Mucosa of rectum (tissue), 2 donors: ENCODE results near the gene NFATC2.

Experiments used
- H3K27ac ChIP-seq, 2 donors: one replicate each; pipeline ENCODE4 v1.7.0; 2013; ENCODE audit warnings: inconsistent platforms in 2 of 2, low read depth in 2 of 2, low read length in 2 of 2
- H3K27me3 ChIP-seq, 2 donors: one replicate each; pipeline ENCODE4 v1.7.0; 2013; ENCODE audit warnings: low read length in 2 of 2; ENCODE audit not compliant: control insufficient read depth in 2 of 2, insufficient read depth in 2 of 2
- H3K36me3 ChIP-seq, 2 donors: one replicate each; pipeline ENCODE4 v1.7.0; 2013; ENCODE audit warnings: low read length in 2 of 2; ENCODE audit not compliant: control insufficient read depth in 2 of 2, insufficient read depth in 2 of 2
- H3K4me1 ChIP-seq, 2 donors: one replicate each; pipeline ENCODE4 v1.7.0; 2013; ENCODE audit warnings: low read length in 2 of 2, mild to moderate bottlenecking in 1 of 2; ENCODE audit not compliant: control insufficient read depth in 2 of 2, insufficient read depth in 2 of 2
- H3K4me3 ChIP-seq, 2 donors: one replicate each; pipeline ENCODE4 v1.7.0; 2013; ENCODE audit warnings: low read length in 2 of 2
- H3K9ac ChIP-seq, 2 donors: one replicate each; pipeline ENCODE4 v1.7.0; 2013; ENCODE audit warnings: low read length in 2 of 2, low read depth in 1 of 2, mild to moderate bottlenecking in 1 of 2
- H3K9me3 ChIP-seq, 2 donors: one replicate each; pipeline ENCODE4 v1.7.0; 2013; ENCODE audit warnings: low read length in 2 of 2; ENCODE audit not compliant: control insufficient read depth in 2 of 2
- donor health status: healthy.
- donor health status: Normal muscosa, but diverticular disease.

The NFATC2 gene

GRCh38 chr20:51489611-51490010 is 52.9 kb downstream of the NFATC2 start:
- Histone ChIP-seq H3K9ac (no peak overlapping the region), H3K9me3 (no peaks in the 10 kb centered on the region), H3K4me3 (no peak overlapping the region), H3K27ac (no peak overlapping the region), H3K4me1 (peaks cover 5 to 15% of the 10 kb centered on the region in 2 donors), H3K36me3 (peaks cover 0 to 3% of the 10 kb centered on the region in 2 donors), H3K27me3 (no peaks in the 10 kb centered on the region)

- H3K9me3 ChIP-seq, result no peaks in the 10 kb centered on the region
- no peak overlapping the region for H3K27ac ChIP-seq
- H3K4me3 ChIP-seq, result no peak overlapping the region
- H3K36me3 ChIP-seq, result peaks cover 0 to 3% of the 10 kb centered on the region in 2 donors
- H3K4me1 ChIP-seq, result peaks cover 0 to 9% of the 10 kb centered on the region in 2 donors
- H3K27me3 ChIP-seq, result no peaks in the 10 kb centered on the region
- no peak overlapping the region for H3K9ac ChIP-seq
Measured at GRCh38 chr20:51488331-51488730, 54.2 kb downstream of the NFATC2 start.

- H3K4me3 ChIP-seq, result no peak overlapping the region
- H3K9me3 ChIP-seq, result no peaks in the 10 kb centered on the region
- H3K27ac ChIP-seq, result no peak overlapping the region
- no peak overlapping the region for H3K9ac ChIP-seq
- H3K27me3 ChIP-seq, result no peaks in the 10 kb centered on the region
- H3K4me1 ChIP-seq, result peaks cover 0 to 6% of the 10 kb centered on the region in 2 donors
- peaks cover 0 to 2% of the 10 kb centered on the region in 2 donors for H3K36me3 ChIP-seq
Measured at GRCh38 chr20:51487565-51488268, 54.8 kb downstream of the NFATC2 start.

GRCh38 chr20:51487076-51487475 is 55.4 kb downstream of the NFATC2 start:
- no peak overlapping the region for H3K9ac ChIP-seq
- no peaks in the 10 kb centered on the region for H3K27me3 ChIP-seq
- H3K27ac ChIP-seq, result no peak overlapping the region
- peaks cover 0 to 2% of the 10 kb centered on the region in 2 donors for H3K4me1 ChIP-seq
- peaks cover 0 to 2% of the 10 kb centered on the region in 2 donors for H3K36me3 ChIP-seq
- no peak overlapping the region for H3K4me3 ChIP-seq
- no peaks in the 10 kb centered on the region for H3K9me3 ChIP-seq

- H3K36me3 ChIP-seq, result peaks cover 0 to 2% of the 10 kb centered on the region in 2 donors
- no peak overlapping the region for H3K9ac ChIP-seq
- H3K4me1 ChIP-seq, result no peaks in the 10 kb centered on the region
- no peaks in the 10 kb centered on the region for H3K9me3 ChIP-seq
- no peaks in the 10 kb centered on the region for H3K27me3 ChIP-seq
- H3K4me3 ChIP-seq, result no peak overlapping the region
- no peak overlapping the region for H3K27ac ChIP-seq
Measured at GRCh38 chr20:51486197-51487005, 56.1 kb downstream of the NFATC2 start.

GRCh38 chr20:51484831-51485230 is 57.7 kb downstream of the NFATC2 start:
- Histone ChIP-seq H3K27ac (no peak overlapping the region), H3K4me3 (no peak overlapping the region)

GRCh38 chr20:51484141-51484815 is 58.2 kb downstream of the NFATC2 start:
- Histone ChIP-seq H3K4me3 (no peak overlapping the region), H3K4me1 (no peaks in the 10 kb centered on the region), H3K27ac (no peak overlapping the region), H3K9ac (no peak overlapping the region), H3K36me3 (peaks cover 0 to 2% of the 10 kb centered on the region in 2 donors), H3K27me3 (no peaks in the 10 kb centered on the region), H3K9me3 (no peaks in the 10 kb centered on the region)

More at GRCh38 chr20:51484831-51485230, 57.7 kb downstream of the NFATC2 start:
- H3K9ac ChIP-seq, result no peak overlapping the region
- no peaks in the 10 kb centered on the region for H3K27me3 ChIP-seq
- H3K4me1 ChIP-seq, result no peaks in the 10 kb centered on the region
- no peaks in the 10 kb centered on the region for H3K9me3 ChIP-seq
- peaks cover 0 to 2% of the 10 kb centered on the region in 2 donors for H3K36me3 ChIP-seq

GRCh38 chr20:51482836-51483473 is 59.6 kb downstream of the NFATC2 start:
- H3K9ac ChIP-seq, result no peak overlapping the region
- peaks cover 0 to 2% of the 10 kb centered on the region in 2 donors for H3K36me3 ChIP-seq
- H3K4me3 ChIP-seq, result no peak overlapping the region
- H3K27ac ChIP-seq, result no peak overlapping the region
- no peaks in the 10 kb centered on the region for H3K27me3 ChIP-seq
- H3K9me3 ChIP-seq, result no peaks in the 10 kb centered on the region
- no peaks in the 10 kb centered on the region for H3K4me1 ChIP-seq

- Histone ChIP-seq H3K9ac (no peak overlapping the region), H3K36me3 (peaks cover 0 to 2% of the 10 kb centered on the region in 2 donors), H3K9me3 (no peaks in the 10 kb centered on the region), H3K4me3 (no peak overlapping the region), H3K4me1 (no peaks in the 10 kb centered on the region), H3K27me3 (no peaks in the 10 kb centered on the region), H3K27ac (no peak overlapping the region)
Measured at GRCh38 chr20:51481341-51481914, 61.1 kb downstream of the NFATC2 start.
